ENCODE measurements around the gene HBG1.

GRCh38 chr11:5245155-5245554 is 4.5 kb downstream of the HBG1 start:
- TF ChIP-seq CTCF (IDR thresholded peaks at IDR 0.05) (no peak), POLR2A (IDR thresholded peaks at IDR 0.05) (no peak)

Data from testis (tissue), 2 donors.